ENCODE data around the gene SP8.
A peak's percentile ranks its signal among the peaks of the same experiment; 100 is the strongest.
"Not testable (repeated sequence)": the region's sequence is repeated elsewhere in the genome, so short reads cannot be mapped to it uniquely, and the experiment has no call there.

SP8 gene

GRCh38 chr7:20786779-20787659 lies at the start of gene SP8:
Gene SP8 (minus strand): TSS chr7:20786886. CDS start chr7:20786798, 88 bp downstream.
- peak; percentile 83 for DNase-seq

GRCh38 chr7:20836424-20836823 lies 49.7 kb upstream of the SP8 start:
- not testable (repeated sequence) for DNase-seq

GRCh38 chr7:20835111-20835750 lies 48.5 kb upstream of the SP8 start:
- no peak for DNase-seq

- no peak for DNase-seq
These were observed 48.0 kb upstream of the SP8 start for GRCh38 chr7:20834656-20835055.

- DNase-seq = no peak
These were observed 45.3 kb upstream of the SP8 start for GRCh38 chr7:20831956-20832355.

GRCh38 chr7:20831451-20831850 lies 44.8 kb upstream of the SP8 start:
- DNase-seq = no peak

GRCh38 chr7:20828947-20829346 lies 42.3 kb upstream of the SP8 start:
- DNase-seq = no peak

- DNase-seq = no peak
These were observed 40.5 kb upstream of the SP8 start for GRCh38 chr7:20827172-20827571.

- no peak for DNase-seq
These were observed 39.6 kb upstream of the SP8 start for GRCh38 chr7:20826243-20826642.

- no peak for DNase-seq
These were observed 38.9 kb upstream of the SP8 start for GRCh38 chr7:20825555-20825954.

- not testable (repeated sequence) for DNase-seq
These were observed 34.7 kb upstream of the SP8 start for GRCh38 chr7:20821390-20821789.

GRCh38 chr7:20816372-20816959 lies 29.8 kb upstream of the SP8 start:
- DNase-seq = no peak

- no peak for DNase-seq
These were observed 17.7 kb upstream of the SP8 start for GRCh38 chr7:20804345-20804744.

GRCh38 chr7:20799566-20800366 lies 13.1 kb upstream of the SP8 start:
- DNase-seq = peak; percentile 6

- peak; percentile 60 for DNase-seq
These were observed 12.0 kb upstream of the SP8 start for GRCh38 chr7:20798694-20799121.

- peak; percentile 64 for DNase-seq
These were observed 11.5 kb upstream of the SP8 start for GRCh38 chr7:20798081-20798693.

- peak; percentile 74 for DNase-seq
These were observed 10.9 kb upstream of the SP8 start for GRCh38 chr7:20797462-20798080.

GRCh38 chr7:20797042-20797461 lies 10.4 kb upstream of the SP8 start:
- DNase-seq = no peak

- no peak for DNase-seq
These were observed 9.8 kb upstream of the SP8 start for GRCh38 chr7:20796500-20796899.

- DNase-seq = peak; percentile 21
These were observed 9.2 kb upstream of the SP8 start for GRCh38 chr7:20795881-20796280.

GRCh38 chr7:20795361-20795760 lies 8.7 kb upstream of the SP8 start:
- peak; percentile 18 for DNase-seq

- peak; percentile 68 for DNase-seq
These were observed 8.0 kb upstream of the SP8 start for GRCh38 chr7:20794676-20795075.
